Astrocyte (in vitro differentiated cells and primary cell): Measurements from ENCODE around the gene CCR5.

Experiments used
- CTCF ChIP-seq: IDR thresholded peaks from 2 replicates; pipeline ENCODE4 v1.5.1; 2011; ENCODE audit warnings: low read depth, mild to moderate bottlenecking, inconsistent platforms, low read length, moderate library complexity; ENCODE audit not compliant: insufficient read depth
- EZH2 ChIP-seq: IDR thresholded peaks from 2 replicates; pipeline ENCODE4 v1.6.1; 2012; ENCODE audit warnings: mild to moderate bottlenecking, low read length, inconsistent platforms; ENCODE audit not compliant: insufficient read depth

GRCh38 chr3:46408853-46409252 lies 38.1 kb downstream of the CCR5 start:
- TF ChIP-seq CTCF (no peak), EZH2 (no peak)
